ENCODE measurements around the gene UBAC1. TPM values are rescaled to one million over a fixed set of nuclear protein-coding genes. Genes with fewer than 3 reads are reported as not detected.

UBAC1 gene, protein sequence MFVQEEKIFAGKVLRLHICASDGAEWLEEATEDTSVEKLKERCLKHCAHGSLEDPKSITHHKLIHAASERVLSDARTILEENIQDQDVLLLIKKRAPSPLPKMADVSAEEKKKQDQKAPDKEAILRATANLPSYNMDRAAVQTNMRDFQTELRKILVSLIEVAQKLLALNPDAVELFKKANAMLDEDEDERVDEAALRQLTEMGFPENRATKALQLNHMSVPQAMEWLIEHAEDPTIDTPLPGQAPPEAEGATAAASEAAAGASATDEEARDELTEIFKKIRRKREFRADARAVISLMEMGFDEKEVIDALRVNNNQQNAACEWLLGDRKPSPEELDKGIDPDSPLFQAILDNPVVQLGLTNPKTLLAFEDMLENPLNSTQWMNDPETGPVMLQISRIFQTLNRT
- 72.5 and 82.6 TPM in 2 replicates for total RNA-seq (2014; rRNA removed; shearing (Covaris generic))

DNA sequence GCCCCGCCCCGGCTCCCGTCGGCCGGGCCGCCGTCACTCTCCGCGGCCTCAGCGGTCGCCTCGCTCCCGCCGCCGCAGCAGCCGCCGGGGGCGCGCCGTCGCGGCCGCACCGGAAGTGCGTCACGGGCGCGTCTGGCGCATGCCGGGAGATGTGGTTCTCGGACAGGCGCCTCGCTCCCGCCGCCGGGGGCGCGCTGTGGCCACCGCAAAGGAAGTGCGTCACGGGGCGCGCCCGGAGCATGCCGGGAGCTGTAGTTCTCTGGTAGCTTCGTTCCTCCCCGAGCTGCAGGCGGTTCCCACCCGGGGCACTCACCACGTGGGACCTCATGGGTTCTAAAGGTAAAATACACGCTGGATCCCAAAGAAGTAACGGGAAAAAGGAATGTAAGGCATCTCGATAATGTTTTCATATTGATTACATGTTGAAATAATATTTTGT lies at the start of gene UBAC1:
UBAC1 (minus strand) TSS at position 97 of the 439 bp plus-strand sequence. CDS start 211 bp downstream, outside the sequence.

DNA sequence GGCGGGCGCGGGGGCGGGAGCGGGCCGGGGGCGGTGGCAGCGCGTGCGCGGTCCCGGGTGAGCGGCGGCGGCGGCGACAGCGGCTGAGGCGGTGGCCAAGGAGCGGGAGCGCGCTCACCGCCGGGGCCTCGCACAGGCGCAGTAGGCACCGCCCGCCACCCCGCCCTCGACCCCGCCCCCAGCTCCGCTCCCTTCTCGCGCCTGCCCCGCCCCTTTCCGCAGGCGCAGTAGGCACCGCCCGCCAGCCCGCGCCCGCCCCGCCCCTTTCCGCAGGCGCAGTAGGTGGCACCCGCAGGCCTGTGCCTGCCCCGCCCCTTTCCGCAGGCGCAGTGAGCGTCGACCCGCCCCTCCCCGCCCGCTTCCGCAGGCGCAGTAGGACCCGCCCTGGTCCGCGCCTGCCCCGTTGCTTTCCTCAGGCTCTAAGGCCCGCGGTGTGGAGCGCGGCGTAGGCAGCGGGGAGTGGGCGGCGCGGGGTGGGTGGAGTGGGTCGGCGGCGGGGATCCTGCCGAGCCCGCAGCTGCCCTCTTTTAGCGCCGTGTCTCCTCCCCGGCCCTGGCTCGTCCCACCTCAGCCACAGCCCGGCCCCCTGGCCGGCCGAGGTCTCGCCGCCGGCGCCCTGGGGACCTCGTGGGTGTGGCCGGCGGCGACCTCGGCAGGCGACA lies 53.6 kb downstream of the UBAC1 start, which contains the start of gene CAMSAP1:
CAMSAP1 (minus strand) TSS at position 116 of the 662 bp plus-strand sequence. CDS start 387 bp downstream, outside the sequence.

Other genes with a start within 250 kb of the UBAC1 start
- 18.9 and 25.8 TPM in 2 replicates for gene CAMSAP1, start 53.8 kb downstream of the UBAC1 start, total RNA-seq (2014; rRNA removed; shearing (Covaris generic))
- 18.9 and 21.5 TPM in 2 replicates for gene NACC2, start 133.9 kb upstream of the UBAC1 start, total RNA-seq (2014; rRNA removed; shearing (Covaris generic))
- 55.8 and 59.1 TPM in 2 replicates for gene TMEM250, start 157.5 kb upstream of the UBAC1 start, total RNA-seq (2014; rRNA removed; shearing (Covaris generic))
- not detected in 2 replicates for gene LHX3, start 243.8 kb upstream of the UBAC1 start, total RNA-seq (2014; rRNA removed; shearing (Covaris generic))